WERI-Rb-1 (cell line): ENCODE measurements around the gene LPAR2.

ENCODE experiments used
- DNase-seq: peaks from one replicate; pipeline ENCODE4 v3.0.0-alpha.2; 2020
- H3K27ac ChIP-seq: fragments of 250-450 bp; sonication (Bioruptor Pico); 2 replicates; pipeline ENCODE4 v1.5.1; 2020; ENCODE audit warnings: mild to moderate bottlenecking, moderate library complexity
- H3K27me3 ChIP-seq: fragments of 250-450 bp; sonication (Bioruptor Pico); 2 replicates; pipeline ENCODE4 v1.5.1; 2021; ENCODE audit warnings: mild to moderate bottlenecking, low read depth, moderate library complexity; ENCODE audit not compliant: insufficient read depth, severe bottlenecking
- H3K36me3 ChIP-seq: fragments of 250-450 bp; sonication (Bioruptor Pico); 2 replicates; pipeline ENCODE4 v1.5.1; 2020; ENCODE audit warnings: mild to moderate bottlenecking, moderate library complexity
- H3K4me3 ChIP-seq: 2 replicates; pipeline ENCODE4 v1.5.1; 2011; ENCODE audit warnings: low read depth, mild to moderate bottlenecking, control low read depth, low read length
- H3K9me3 ChIP-seq: fragments of 250-450 bp; sonication (Bioruptor Pico); 2 replicates; pipeline ENCODE4 v1.5.1; 2021; ENCODE audit warnings: mild to moderate bottlenecking, moderate library complexity; ENCODE audit not compliant: severe bottlenecking
- CTCF ChIP-seq: IDR thresholded peaks from 2 replicates; pipeline ENCODE4 v1.5.1; 2011; ENCODE audit warnings: low read depth, mild to moderate bottlenecking, control low read depth, inconsistent platforms, low read length

Gene LPAR2

GRCh38 chr19:19575411-19575810 is 52.6 kb downstream of the LPAR2 start:
- H3K36me3 ChIP-seq, result peaks cover 3% of the 10 kb centered on the region; the same call in 1 of the 2 replicates
- no peak for DNase-seq
- no peaks in the 10 kb centered on the region for H3K27me3 ChIP-seq
- no peak overlapping the region for H3K27ac ChIP-seq
- no peak overlapping the region for H3K4me3 ChIP-seq
- TF ChIP-seq CTCF, result no peak
- H3K9me3 ChIP-seq, result no peaks in the 10 kb centered on the region
